Measurements from ENCODE around the gene KIAA1755.

KIAA1755 gene

DNA sequence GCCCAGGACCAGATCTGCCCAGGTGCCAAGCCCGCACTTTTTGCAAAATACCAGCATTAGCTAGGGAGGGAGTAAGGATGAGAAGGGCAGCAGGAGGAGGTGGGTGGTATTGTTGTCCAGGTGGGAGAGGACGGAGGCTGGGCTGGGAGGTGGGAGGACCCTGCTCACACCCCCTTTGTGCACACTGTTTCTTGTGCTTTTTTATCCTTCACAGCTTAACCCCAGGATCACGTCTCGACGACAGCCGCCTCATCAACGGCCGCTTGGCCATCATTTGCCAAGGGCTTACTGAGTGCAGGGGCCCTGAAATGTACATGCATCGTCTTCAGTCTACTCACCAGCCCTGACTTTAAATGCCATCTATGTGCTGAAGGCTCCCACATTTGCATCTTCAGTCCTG lies 83.3 kb downstream of the KIAA1755 start:
- no peak for DNase-seq

DNA sequence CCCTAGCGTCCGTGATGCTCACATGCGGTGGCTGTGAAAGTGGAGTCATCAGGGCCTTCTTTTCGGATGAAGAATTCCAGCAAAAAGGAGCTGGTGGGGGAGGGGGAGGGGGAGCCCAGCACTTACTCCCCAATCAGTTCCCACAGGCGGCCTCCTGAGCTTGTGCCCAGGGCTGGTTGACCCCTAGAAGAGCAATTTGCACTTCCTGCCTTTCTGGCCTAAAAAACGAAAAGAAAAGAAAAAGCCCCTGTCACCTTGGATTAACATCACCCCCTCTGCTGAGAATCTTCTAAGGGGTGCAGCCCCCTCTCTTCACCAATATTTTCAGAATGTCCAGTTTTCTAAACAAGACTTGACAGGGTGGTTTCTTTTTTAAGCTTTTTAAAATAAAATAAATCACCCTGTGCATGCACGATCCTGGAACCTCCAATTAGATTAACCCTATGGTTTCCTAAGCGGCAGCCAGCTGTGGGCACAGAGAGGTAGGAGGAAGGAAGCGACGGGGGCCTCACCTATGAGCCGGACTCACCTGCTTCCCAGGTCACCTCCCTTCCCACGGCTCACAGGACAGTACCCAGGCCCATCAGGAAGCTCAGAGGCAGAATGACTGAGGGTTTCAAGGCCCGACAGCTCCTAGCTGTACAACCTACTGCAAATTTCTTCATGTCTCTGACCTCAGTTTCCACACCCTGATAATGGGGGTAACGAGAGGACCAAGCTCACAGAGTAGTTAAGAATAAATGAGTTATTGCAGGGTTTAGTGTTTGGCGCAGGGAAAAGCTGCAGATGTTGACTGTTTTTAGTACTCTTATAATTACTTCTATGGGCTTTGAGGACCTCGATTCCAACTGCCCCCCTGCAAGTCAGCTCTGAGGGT lies 85.0 kb downstream of the KIAA1755 start:
- DNase-seq: no peak

GRCh38 chr20:38173237-38174156 lies 87.0 kb downstream of the KIAA1755 start:
- peak; percentile 60 for DNase-seq

- peak; percentile 61 for DNase-seq
Observed at GRCh38 chr20:38172408-38172807, 88.1 kb downstream of the KIAA1755 start.

DNA sequence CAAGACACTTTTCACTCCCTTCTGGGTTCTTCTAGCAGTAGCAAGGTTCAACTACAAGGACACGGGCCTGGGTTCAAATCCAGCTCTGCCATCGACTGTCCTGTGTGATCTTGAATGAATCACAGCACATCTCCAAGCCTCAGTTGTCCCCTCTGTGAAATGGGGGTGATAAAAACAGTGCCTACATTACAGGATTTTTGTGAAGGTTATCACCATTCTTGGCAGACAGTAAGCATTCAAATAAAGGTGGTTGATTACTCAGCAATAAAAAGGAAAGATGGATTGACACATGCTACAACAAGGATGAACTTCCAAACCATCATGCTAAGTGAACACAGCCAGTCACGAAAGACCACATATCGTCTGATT lies 88.9 kb downstream of the KIAA1755 start:
- DNase-seq: no peak

GRCh38 chr20:38170826-38171674 lies 89.5 kb downstream of the KIAA1755 start:
- no peak for DNase-seq

GRCh38 chr20:38170219-38170825 lies 90.2 kb downstream of the KIAA1755 start:
- DNase-seq: peak; percentile 54

GRCh38 chr20:38169636-38170193 lies 90.8 kb downstream of the KIAA1755 start:
- no peak for DNase-seq

DNA sequence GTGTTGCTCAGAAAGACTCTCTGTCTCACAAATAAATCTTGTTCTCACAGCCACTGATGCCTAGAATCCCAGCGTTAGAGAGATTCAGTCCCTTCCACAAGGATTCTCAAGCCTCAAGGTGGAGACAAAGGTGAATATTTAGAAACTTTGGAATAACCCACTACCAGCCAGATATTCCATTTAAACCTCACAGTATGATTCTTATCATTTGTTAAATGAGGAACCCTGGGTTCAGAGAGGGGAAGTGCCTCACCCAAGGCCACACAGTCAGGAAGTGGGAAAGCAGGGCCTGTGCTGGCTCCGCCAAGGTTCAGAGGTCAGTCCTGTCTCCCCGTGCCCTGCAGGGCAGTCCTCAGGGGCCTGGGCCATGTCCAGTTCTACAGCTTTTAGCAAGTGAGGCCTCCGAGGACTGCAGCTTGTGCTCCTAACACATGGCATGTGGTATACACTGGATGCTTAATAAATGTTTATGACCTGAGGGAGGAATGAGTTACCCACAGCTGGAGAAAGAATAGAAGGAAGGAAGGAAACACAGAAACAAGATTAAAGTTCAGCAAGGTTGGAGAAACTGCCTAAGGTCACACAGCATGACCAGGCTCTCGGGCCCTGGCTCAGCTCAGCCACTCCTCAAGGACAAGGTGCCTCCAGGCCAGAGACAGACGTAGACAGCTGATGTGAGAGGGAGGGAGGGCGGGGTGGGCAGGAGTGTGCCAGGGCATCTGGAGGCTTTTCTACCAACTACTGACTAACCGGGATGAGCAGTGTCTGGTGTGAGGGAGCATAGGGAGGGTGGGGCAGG lies 91.5 kb downstream of the KIAA1755 start:
- no peak for DNase-seq

- peak; percentile 53 for DNase-seq
Observed at GRCh38 chr20:38167851-38168760, 92.4 kb downstream of the KIAA1755 start.

GRCh38 chr20:38167328-38167850 lies 93.1 kb downstream of the KIAA1755 start:
- DNase-seq: no peak

GRCh38 chr20:38166703-38167233 lies 93.8 kb downstream of the KIAA1755 start:
- no peak for DNase-seq

DNA sequence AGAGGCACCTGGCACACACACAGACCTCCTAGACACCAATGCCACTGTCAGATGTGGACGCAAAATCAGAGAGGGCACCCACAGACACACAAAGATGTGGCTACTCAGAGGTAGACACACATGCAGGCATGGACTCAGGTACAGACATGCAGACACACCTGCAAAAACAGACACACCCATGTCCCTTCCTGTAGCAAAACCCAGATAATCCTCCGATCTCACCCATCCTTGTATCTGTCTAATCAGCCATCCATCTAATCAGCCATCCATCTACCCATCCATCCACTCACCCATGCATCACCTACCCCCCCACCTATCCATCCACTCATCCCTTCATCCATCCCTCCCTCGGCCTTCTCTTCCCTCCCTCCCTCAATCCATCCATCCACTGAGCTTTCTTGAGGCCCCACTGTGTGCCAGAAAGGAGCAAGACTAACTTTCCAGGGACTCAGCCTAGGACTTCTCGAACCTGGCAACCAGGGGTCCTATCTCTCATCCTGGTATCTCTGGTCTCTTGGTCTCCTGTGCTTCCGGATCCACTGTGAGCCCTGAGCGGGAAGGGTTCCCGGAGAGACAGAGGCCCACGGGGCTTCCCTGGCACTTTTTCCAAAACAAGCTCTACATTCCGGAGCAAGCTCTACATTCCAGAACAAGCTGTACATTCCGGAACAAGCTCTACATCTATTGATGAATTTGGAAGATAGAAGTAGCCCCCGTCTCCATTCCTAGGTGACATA lies 94.4 kb downstream of the KIAA1755 start:
- DNase-seq: no peak

- peak; percentile 73 for DNase-seq
Observed at GRCh38 chr20:38165089-38165965, 95.2 kb downstream of the KIAA1755 start, which contains the start of gene TGM2. Gene TGM2, minus strand, starts transcription at chr20:38165270. Its CDS starts 72 bp downstream, at chr20:38165198.

- no peak for DNase-seq
Observed at GRCh38 chr20:38164624-38165088, 95.9 kb downstream of the KIAA1755 start.

GRCh38 chr20:38164069-38164468 lies 96.5 kb downstream of the KIAA1755 start:
- no peak for DNase-seq
